Activated T-cell treated with anti-CD3 and anti-CD28 coated beads, Interleukin-2, amount 50 U/mL, for 48 hours (primary cell): ENCODE measurements around the gene RIOK1.
"Not testable (repeated sequence)": the region's sequence is repeated elsewhere in the genome, so short reads cannot be mapped to it uniquely, and the experiment has no call there.

Source experiments
- DNase-seq, 2 experiments: peaks; one replicate each; pipeline ENCODE4 v3.0.0-alpha.2; 2020

Gene RIOK1

DNA sequence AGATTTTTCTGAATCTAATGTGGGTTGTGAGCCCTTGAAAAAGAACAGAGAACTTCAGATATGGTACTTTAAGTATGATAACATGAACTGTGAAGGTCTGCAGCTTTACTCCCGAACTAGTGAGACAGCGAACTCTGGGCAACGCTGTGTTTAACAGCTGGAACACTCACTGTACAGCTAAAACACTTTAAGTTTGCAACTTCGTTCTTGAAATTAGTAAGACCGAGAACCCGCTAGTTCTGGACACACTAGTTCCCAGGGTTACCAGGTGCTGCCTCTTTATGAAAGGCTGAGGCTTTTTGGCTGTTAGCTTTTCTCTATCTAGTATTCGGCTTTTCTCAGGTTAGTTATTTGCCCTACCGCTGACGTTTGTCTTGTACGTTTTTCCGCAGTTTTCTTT lies 52.9 kb downstream of the RIOK1 start:
- no peak for DNase-seq

GRCh38 chr6:7445101-7445500 lies 55.5 kb downstream of the RIOK1 start:
- DNase-seq: no peak

DNA sequence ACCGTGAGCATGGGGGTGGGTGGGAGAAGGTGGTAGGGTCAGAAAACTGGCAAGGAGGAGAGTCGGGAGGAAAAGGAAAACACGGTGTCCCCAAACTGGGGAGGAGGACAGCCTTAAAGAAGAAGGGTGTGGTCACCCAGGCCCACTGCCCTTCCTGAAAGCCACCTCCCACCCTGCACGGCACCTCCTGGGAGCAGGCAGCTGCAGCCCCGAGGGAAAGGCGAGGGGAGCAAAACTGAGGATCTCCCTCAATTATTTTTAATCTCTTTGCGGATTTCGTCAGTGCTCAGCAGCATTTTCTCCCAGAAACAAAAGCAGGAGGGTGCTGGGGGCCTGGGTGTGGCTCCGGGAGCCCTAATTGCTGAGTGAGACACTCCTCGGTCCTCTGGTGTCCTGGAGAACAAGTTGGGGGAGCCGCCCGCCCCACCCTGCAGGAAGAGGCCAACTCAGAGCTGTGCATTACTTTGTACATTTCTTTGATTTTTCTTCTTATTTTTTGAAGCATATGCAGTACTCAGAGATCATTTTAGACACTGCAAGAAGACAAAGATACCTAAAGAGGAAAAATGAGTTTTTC lies 56.4 kb downstream of the RIOK1 start:
- DNase-seq: no peak

DNA sequence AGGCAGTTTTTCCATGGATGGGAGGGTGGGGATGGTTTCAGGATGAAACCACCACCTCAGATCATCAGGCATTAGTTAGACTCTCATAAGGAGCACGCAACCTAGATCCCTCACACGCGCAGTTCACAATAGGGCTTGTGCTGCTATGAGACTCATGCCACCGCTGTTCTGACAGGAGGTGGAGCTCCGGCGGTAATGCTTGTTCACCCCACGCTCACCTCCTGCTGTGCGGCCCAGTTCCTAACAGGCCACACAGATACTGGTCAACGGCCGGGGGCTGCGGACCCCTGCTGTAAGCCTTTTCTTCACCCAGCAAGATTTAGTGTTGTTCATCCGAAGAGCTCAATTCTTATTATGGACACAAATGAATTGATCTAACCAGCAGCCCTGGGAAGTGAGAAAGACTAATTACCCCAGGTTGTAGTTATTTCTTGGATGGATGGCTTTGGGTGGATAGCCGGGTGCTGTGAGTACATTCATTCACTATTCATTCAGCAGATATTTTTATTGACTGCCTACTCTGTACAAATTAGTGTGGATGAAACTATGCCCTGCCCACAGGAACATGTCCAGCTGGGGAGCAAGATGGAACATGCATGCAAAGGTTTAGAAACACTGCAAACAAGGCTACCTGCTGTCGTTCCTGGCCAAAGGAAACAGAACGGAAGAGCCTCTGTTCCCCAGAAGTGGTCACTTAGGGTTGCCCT lies 57.2 kb downstream of the RIOK1 start:
- no peak for DNase-seq

- DNase-seq: no peak
Measured at GRCh38 chr6:7448232-7448631, 58.6 kb downstream of the RIOK1 start.

DNA sequence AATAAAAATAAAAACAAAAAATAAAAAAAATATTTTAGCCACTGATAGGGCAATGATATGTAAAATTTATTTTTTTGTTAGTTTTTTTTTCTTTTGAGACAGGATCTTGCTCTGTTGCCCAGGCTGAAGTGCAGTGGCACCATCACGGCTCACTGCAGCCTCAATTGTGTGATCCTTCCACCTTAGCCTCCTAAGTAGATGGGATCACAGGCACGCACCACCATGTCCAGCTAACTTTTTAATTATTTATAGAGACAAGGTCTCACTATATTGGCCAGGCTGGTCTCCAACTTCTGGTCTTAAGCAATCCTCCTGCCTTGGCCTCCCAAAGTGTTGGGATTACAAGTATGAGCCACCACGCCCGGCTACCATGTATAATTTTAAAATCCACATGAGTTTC lies 59.4 kb downstream of the RIOK1 start:
- DNase-seq: no peak

- DNase-seq: no peak
Measured at GRCh38 chr6:7451326-7451725, 61.7 kb downstream of the RIOK1 start.

GRCh38 chr6:7452898-7453297 lies 63.3 kb downstream of the RIOK1 start:
- no peak for DNase-seq

- DNase-seq: no peak
Measured at GRCh38 chr6:7454696-7455358, 65.2 kb downstream of the RIOK1 start.

DNA sequence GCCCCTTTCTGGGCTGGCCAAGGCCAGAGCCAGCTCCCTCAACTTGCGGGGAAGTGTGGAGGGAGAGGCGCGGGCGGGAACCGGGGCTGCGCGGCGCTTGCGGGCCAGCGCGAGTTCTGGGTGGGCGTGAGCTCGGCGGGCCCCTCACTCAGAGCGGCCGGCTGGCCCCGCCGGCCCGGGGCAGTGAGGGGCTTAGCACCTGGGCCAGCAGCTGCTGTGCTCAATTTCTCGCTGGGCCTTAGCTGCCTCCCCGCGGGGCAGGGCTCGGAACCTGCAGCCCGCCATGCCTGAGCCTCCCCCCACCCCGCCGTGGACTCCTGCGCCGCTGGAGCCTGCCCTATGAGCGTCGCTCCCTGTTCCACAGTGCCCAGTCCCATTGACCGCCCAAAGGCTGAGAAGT lies 66.7 kb downstream of the RIOK1 start:
- DNase-seq: not testable (repeated sequence)

DNA sequence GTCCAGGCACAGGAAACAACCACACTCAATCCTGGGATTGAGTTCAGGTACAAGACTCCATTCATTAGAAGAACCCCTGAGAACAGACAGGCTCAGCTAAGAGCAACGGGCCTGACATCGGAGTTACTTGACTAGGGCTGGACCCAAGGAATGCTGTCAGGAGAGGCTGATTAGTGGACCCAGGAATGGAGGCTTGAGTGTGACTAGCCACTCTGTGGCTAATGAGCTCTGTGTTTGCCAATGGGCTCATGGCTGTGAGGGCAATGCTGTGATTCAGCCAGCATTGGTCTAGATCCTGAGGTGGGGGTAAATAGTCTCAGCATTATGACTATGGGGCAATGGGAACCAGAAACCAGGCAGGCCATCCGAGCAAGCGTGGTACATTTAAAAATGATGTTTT lies 71.8 kb downstream of the RIOK1 start:
- no peak for DNase-seq

DNA sequence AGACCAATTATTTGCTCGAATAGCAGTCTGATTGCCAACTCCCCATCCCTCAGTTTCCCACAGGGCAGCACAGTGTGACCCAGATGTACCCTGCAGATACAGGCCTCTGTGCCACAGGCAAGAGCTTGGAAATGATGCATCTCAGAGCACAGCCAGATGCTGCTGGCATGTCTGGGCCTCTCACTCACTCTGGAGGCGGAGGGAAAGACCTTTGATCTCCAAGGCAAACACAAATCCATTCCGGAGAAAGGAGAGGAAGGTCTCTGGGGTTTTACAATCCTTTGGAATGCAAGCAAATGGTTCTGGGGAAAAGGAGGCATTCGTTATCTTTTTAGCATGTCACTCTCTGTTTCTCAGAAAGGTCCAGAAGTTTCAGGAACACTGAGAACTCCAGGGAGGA lies 74.2 kb downstream of the RIOK1 start:
- no peak for DNase-seq

- no peak for DNase-seq
Measured at GRCh38 chr6:7467007-7467897, 77.6 kb downstream of the RIOK1 start.
